Measurements from ENCODE around the gene ATP5F1D. TPM values are rescaled to one million over a fixed set of nuclear protein-coding genes. Genes with fewer than 3 reads are reported as not detected.

Gene ATP5F1D
- total RNA-seq, 1 donor from 2014 or later, result 116 TPM

DNA sequence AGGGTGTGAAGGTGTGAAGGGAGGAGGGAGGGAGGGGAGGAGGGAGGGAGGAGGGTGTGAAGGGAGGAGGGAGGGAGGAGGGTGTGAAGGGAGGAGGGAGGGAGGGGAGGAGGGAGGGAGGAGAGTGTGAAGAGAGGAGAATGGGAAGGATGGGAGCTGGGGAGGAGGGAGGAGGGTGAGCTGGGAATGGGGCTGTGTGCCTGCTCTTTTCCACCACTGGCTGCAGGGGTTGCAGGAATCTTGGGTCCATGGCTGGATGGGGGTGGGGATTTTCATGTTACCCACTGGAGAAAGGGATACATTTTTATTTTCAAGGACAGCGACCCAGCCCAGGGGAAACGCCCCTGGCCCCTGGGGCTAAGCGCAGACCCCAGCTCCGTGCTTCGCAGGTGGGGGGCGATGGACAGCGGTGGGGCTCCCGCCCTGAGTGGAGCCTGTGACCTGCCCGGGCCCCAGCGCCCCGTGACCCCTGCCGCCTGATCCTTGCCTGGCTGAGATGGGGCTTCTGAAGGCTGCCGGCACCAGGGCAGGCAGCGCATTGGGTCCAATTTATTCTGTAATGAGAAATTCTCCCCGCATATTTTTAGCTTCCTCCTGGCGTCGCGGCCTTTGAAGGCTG, 41.1 kb downstream of the ATP5F1D start:
- Histone ChIP-seq H3K4me3 (no peak overlapping the region), H3K9me3 (no peaks in the 10 kb centered on the region), H3K36me3 (peaks cover 13% of the 10 kb centered on the region), H3K4me1 (peaks cover 7% of the 10 kb centered on the region), H3K27me3 (ENCODE audit: low read depth) (peaks cover 44% of the 10 kb centered on the region), H3K27ac (no peak overlapping the region)
- DNase-seq (no peak), ATAC-seq (no peak)
- TF ChIP-seq, protein P1, sequence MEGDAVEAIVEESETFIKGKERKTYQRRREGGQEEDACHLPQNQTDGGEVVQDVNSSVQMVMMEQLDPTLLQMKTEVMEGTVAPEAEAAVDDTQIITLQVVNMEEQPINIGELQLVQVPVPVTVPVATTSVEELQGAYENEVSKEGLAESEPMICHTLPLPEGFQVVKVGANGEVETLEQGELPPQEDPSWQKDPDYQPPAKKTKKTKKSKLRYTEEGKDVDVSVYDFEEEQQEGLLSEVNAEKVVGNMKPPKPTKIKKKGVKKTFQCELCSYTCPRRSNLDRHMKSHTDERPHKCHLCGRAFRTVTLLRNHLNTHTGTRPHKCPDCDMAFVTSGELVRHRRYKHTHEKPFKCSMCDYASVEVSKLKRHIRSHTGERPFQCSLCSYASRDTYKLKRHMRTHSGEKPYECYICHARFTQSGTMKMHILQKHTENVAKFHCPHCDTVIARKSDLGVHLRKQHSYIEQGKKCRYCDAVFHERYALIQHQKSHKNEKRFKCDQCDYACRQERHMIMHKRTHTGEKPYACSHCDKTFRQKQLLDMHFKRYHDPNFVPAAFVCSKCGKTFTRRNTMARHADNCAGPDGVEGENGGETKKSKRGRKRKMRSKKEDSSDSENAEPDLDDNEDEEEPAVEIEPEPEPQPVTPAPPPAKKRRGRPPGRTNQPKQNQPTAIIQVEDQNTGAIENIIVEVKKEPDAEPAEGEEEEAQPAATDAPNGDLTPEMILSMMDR (IDR thresholded peaks at IDR 0.05), result no peak
- intact Hi-C loops (cut with DNase I), result no loop called here

DNA sequence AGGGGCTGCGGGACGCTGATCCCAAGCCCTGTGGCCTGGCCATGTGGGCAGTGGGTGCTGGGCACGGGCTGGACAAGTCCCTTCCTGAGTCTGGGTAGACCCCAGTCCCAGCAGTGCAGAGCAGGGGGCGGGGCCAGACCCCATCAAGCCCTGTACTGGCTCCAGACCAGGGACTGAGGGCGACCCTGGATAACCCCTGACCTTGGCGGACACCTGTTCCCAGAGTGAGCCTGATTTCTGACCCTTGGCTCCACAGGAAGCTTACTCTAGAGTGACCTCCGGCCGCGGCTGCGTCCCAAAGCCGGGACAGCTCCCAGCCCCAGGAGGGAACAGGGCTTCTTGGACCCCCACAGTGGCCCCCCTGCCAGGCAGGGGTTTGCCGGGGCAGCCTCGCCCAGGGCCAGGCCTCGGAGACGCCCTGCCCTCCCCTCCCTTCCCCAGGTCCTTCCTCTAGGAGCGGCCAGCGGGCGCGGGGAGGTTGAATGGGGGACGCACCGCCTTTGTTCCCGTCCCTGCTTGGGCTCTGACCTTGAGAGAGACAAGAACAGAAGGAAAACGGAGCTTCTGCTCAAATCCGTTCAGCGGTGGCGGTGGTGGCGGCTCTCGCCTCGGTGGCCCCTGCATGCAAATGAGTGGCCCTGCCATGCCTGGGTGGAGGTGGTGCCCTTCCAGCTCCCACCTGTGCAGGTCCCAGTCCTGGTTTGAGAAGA, 41.8 kb downstream of the ATP5F1D start:
- no peak for DNase-seq
- Histone ChIP-seq H3K36me3 (peaks cover 10% of the 10 kb centered on the region), H3K4me1 (peaks cover 7% of the 10 kb centered on the region), H3K27ac (no peak overlapping the region), H3K9me3 (no peaks in the 10 kb centered on the region), H3K27me3 (ENCODE audit: low read depth) (peaks cover 50% of the 10 kb centered on the region), H3K4me3 (no peak overlapping the region)
- intact Hi-C loops (cut with DNase I), result no loop called here
- ATAC-seq, result no peak
- TF ChIP-seq, protein P1 (IDR thresholded peaks at IDR 0.05), result no peak

DNA sequence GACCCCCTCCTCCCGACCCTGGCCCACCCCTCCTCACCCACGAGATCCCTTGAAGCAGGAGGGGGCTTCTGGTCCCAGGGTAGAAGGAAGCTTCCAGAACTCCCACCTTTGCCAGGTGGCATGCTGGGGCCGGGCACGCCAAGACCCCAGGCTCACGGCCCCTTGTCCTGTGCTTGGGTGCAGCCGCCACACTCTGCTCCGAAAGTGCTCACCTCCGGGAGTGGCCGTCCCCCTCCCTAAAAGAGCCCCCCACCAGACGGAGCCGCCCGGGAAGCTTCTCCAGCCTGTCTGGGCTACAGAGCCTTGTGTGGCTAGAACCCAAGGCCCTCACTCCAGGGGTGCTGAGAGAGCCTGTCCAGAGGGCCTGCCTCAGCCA, 42.4 kb downstream of the ATP5F1D start:
- Histone ChIP-seq H3K9me3 (no peaks in the 10 kb centered on the region), H3K36me3 (peaks cover 7% of the 10 kb centered on the region), H3K27ac (no peak overlapping the region), H3K4me3 (no peak overlapping the region), H3K4me1 (peaks cover 7% of the 10 kb centered on the region), H3K27me3 (ENCODE audit: low read depth) (peaks cover 56% of the 10 kb centered on the region)
- intact Hi-C loops (cut with DNase I), result no loop called here
- ATAC-seq, result no peak
- TF ChIP-seq, protein P1 (IDR thresholded peaks at IDR 0.05), result no peak
- no peak for DNase-seq

DNA sequence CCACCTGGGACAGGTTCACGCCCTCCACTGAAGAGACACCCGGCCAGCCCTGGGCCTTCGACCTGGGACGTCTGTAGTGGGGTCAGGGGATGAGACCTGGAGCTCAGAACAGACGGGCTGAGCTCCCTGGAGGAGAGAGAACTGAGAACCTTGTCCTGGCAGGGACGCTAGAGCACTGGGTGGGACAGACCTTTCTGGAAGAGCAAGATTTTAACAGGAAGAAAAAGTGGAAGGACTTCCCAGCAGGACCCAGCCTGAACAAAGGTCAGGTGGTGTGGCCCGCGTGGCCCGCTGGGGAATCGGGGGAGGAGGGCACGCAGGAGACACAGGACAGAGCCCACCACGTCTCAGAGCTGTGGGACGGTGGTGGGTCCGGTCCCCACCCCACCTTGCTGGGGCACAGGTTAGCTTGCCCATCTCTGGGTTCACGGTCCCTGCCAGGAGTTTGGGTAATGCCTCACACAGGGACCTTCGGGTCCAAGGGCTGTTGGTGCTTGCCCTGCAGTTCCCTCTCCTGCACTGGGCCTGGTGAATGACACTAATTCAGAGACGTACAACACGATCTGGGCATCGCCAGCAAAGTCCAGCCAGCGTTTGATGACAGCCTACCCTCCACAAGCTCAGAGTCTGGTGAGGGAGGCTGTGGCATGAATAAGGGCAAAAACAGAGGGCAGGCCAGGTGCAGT, 42.9 kb downstream of the ATP5F1D start:
- no peaks in the 10 kb centered on the region for H3K9me3 ChIP-seq
- DNase-seq (no peak), ATAC-seq (no peak)
- TF ChIP-seq, protein P1 (IDR thresholded peaks at IDR 0.05), result no peak
- no peak overlapping the region for H3K4me3 ChIP-seq
- H3K4me1 ChIP-seq, result peaks cover 6% of the 10 kb centered on the region
- intact Hi-C loops (cut with DNase I), result no loop called here
- peaks cover 1% of the 10 kb centered on the region for H3K36me3 ChIP-seq
- peaks cover 61% of the 10 kb centered on the region for H3K27me3 ChIP-seq (ENCODE audit: low read depth)
- no peak overlapping the region for H3K27ac ChIP-seq

DNA sequence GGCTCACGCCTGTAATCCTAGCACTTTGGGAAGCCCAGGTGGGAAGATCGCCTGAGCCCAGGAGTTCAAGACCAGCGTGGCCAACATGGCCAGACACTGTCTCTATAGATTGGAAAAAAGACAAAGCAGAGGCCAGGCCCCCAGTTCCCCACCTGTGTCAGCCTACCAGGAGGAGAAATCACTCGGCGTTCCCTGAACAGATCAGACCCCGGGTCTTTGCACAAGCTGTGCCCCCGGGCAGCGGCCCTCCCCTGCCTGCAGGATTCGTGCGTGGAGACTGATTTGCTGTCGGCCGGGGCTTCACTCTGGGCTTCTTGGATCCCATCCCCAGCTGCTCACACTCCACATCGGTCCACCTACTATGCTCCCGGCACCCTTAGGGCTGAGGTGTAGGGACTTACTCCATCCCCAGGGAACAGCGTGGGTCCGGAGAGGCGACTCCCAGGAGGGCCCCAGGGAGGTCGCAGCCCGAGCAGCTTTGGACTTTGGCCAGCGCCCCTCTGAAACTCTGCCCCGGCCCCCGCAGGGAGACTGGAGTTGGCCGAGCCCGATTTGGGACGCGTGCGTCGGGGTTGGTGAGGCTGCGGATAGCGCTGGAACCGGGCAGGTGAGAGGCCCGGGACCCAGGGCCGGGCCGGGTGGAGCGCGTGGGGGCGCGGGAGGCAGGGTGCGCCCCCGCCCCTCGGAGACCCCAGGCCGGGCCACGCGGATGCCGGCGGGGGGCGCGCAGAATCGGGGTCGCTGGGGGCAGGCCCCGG, 43.6 kb downstream of the ATP5F1D start:
- ATAC-seq (no peak), DNase-seq (no peak)
- no peaks in the 10 kb centered on the region for H3K36me3 ChIP-seq
- H3K27ac ChIP-seq, result no peak overlapping the region
- no peak overlapping the region for H3K4me3 ChIP-seq
- intact Hi-C loops (cut with DNase I), result no loop called here
- H3K4me1 ChIP-seq, result no peaks in the 10 kb centered on the region
- TF ChIP-seq, protein P1 (IDR thresholded peaks at IDR 0.05), result no peak
- no peaks in the 10 kb centered on the region for H3K9me3 ChIP-seq
- H3K27me3 ChIP-seq (ENCODE audit: low read depth), result peaks cover 65% of the 10 kb centered on the region

Data from lower lobe of right lung (tissue), 2 donors.